HUES64 (cell line): Measurements from ENCODE around the gene PPP4R2.

Source experiments
- H3K27ac ChIP-seq: 2 replicates; pipeline ENCODE4 v1.7.0; 2013; ENCODE audit warnings: low read depth, low read length, inconsistent platforms
- H3K27me3 ChIP-seq: 2 replicates; pipeline ENCODE4 v1.6.1; 2013; ENCODE audit warnings: mild to moderate bottlenecking, low read length; ENCODE audit not compliant: insufficient read depth
- H3K36me3 ChIP-seq: 2 replicates; pipeline ENCODE4 v1.6.1; 2013; ENCODE audit warnings: mild to moderate bottlenecking, low read length; ENCODE audit not compliant: insufficient read depth
- H3K4me1 ChIP-seq: 2 replicates; pipeline ENCODE4 v1.6.1; 2013; ENCODE audit warnings: mild to moderate bottlenecking, low read length, moderate library complexity; ENCODE audit not compliant: insufficient read depth
- H3K4me3 ChIP-seq: 2 replicates; pipeline ENCODE4 v1.5.1; 2013; ENCODE audit warnings: mild to moderate bottlenecking, low read length, moderate library complexity
- H3K9ac ChIP-seq: 2 replicates; pipeline ENCODE4 v1.6.1; 2013; ENCODE audit warnings: mild to moderate bottlenecking, low read depth, low read length
- H3K9me3 ChIP-seq: 2 replicates; pipeline ENCODE4 v1.6.1; 2013; ENCODE audit warnings: low read depth, low read length; ENCODE audit not compliant: insufficient read depth
- WGBS: fragments of 150-250, 120-280 bp; methylation state at CpG from one replicate; pipeline ENCODE4 v1.1.7; 2013; ENCODE audit warnings: missing lambda C conversion rate; 5-methylcytosine and 5-hydroxymethylcytosine counted together

The PPP4R2 gene

DNA sequence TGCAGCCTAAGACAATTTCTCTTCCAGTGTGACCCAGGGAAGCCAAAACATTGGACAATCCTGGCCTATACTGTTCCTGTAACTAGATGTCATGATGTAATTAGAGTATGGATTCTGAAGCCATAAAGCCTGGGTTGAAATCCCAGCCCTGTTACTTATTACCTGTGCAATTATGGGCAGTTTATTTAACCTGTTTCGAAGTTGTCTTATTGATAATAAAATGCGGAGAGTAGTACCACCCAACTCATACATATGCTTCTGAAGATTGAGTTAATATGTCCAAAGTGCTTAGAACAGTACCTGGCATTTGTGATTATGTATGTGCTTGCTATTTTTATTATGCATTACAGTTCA lies 30.1 kb downstream of the PPP4R2 start:
- no CpG with 5 or more reads among the region's 2 CpGs for WGBS

DNA sequence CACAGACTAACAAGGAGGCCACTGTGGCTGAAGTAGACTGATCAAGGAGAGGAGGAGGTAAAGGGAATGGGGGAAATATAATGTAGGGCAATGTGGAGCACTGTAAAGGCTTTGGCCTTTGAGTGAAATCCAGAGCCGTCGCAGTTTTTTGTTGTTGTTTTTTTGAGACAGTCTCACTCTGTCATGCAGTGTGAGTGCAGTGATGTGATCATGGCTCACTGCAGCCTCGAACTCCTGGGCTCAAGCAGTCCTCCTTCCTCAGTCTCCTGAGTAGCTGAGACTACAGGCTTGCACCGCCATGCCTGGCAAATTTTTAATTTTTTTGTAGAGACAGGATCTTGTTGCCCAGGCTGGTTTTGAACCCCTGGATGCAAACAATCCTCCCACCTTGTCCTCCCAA lies 32.2 kb downstream of the PPP4R2 start:
- Histone ChIP-seq H3K9ac (no peak overlapping the region), H3K9me3 (no peaks in the 10 kb centered on the region), H3K27ac (no peak overlapping the region), H3K27me3 (no peaks in the 10 kb centered on the region), H3K4me3 (no peak overlapping the region), H3K4me1 (peaks cover 19% of the 10 kb centered on the region), H3K36me3 (no peaks in the 10 kb centered on the region)
- 84% methylated on average over 4 of the region's 4 CpGs for WGBS

More for the DNA sequence above, 30.1 kb downstream of the PPP4R2 start:
- Histone ChIP-seq H3K27me3 (no peaks in the 10 kb centered on the region), H3K4me1 (peaks cover 38% of the 10 kb centered on the region), H3K36me3 (no peaks in the 10 kb centered on the region), H3K9me3 (no peaks in the 10 kb centered on the region), H3K27ac (no peak overlapping the region), H3K9ac (no peak overlapping the region), H3K4me3 (no peak overlapping the region)

DNA sequence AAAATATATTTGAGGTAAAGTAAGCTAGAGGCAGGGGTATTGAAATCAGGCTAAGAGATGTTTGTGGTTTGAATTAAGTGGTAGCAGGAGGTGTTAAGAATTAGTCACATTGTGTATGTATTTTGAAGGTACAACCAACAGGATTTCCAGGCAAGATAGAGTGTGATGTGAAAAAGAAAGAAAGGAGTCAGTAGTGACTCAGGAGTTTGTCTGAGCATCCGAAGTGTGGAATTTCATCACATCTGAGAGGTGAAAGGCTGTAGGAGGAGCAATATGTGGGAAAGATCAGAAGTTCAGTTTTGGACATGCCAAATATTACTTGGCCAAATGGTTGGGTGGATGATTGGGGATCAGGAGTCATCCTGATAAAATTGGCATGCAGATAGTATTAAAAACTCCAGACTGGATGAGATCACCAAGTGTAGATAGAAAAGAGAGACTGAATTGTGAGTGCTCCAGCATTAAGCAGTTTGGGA lies 32.7 kb downstream of the PPP4R2 start:
- Histone ChIP-seq H3K9ac (no peak overlapping the region), H3K36me3 (no peaks in the 10 kb centered on the region), H3K4me1 (peaks cover 14% of the 10 kb centered on the region), H3K4me3 (no peak overlapping the region), H3K27me3 (no peaks in the 10 kb centered on the region), H3K27ac (no peak overlapping the region), H3K9me3 (no peaks in the 10 kb centered on the region)
- WGBS = 86% methylated on average over 1 of the region's 1 CpG

GRCh38 chr3:73030073-73030597 lies 33.5 kb downstream of the PPP4R2 start:
- no peak overlapping the region for H3K9ac ChIP-seq
- H3K9me3 ChIP-seq = no peaks in the 10 kb centered on the region
- H3K4me3 ChIP-seq = no peak overlapping the region
- WGBS = 97% methylated on average over 1 of the region's 1 CpG
- peaks cover 6% of the 10 kb centered on the region; the same call in 1 of the 2 replicates for H3K4me1 ChIP-seq
- H3K27me3 ChIP-seq = no peaks in the 10 kb centered on the region
- no peaks in the 10 kb centered on the region for H3K36me3 ChIP-seq
- no peak overlapping the region for H3K27ac ChIP-seq

DNA sequence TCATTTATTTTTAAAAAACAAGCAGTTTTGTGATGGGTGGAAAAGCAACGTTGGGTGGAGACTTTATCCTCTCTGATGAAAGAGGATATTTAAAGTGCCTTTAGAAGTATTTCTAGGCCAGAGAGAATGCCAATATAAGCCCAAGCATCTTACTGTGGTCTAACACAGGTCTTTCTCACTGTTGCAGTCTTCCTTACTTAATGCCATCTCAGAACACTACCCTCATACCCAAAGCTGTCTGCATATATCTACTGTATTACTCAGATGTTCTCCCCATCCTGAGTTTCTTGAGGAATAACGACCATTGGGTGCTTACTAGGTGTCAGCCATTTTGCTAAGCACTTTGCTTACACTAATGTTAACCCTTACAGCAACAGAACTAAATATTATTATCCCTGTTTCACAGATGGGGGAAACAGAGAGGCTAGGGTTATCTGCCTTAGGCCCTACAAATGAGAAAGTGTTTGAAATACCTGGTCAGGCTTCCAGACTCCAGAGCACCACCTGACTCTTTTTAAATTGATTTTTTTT lies 35.0 kb downstream of the PPP4R2 start:
- no peak overlapping the region for H3K4me3 ChIP-seq
- H3K36me3 ChIP-seq = no peaks in the 10 kb centered on the region
- peaks cover 10% of the 10 kb centered on the region for H3K4me1 ChIP-seq
- H3K9me3 ChIP-seq = no peaks in the 10 kb centered on the region
- no peak overlapping the region for H3K27ac ChIP-seq
- no peak overlapping the region for H3K9ac ChIP-seq
- WGBS = 67% methylated on average over 2 of the region's 2 CpGs
- H3K27me3 ChIP-seq = no peaks in the 10 kb centered on the region

- Histone ChIP-seq H3K4me1 (peaks cover 36% of the 10 kb centered on the region), H3K9me3 (no peaks in the 10 kb centered on the region), H3K27me3 (no peaks in the 10 kb centered on the region), H3K36me3 (no peaks in the 10 kb centered on the region), H3K4me3 (no peak overlapping the region), H3K27ac (peak overlapping the region; percentile 32), H3K9ac (no peak overlapping the region)
- WGBS = no CpG with 5 or more reads among the region's 3 CpGs
These were observed 40.3 kb downstream of the PPP4R2 start for GRCh38 chr3:73036694-73037591.

GRCh38 chr3:73041537-73041936 lies 44.9 kb downstream of the PPP4R2 start:
- Histone ChIP-seq H3K27ac (no peak overlapping the region), H3K4me1 (peaks cover 66% of the 10 kb centered on the region)
- WGBS = 77% methylated on average over 3 of the region's 3 CpGs

GRCh38 chr3:73043414-73043813 lies 46.8 kb downstream of the PPP4R2 start:
- Histone ChIP-seq H3K9ac (no peak overlapping the region), H3K9me3 (no peaks in the 10 kb centered on the region), H3K27me3 (no peaks in the 10 kb centered on the region), H3K27ac (no peak overlapping the region), H3K4me3 (no peak overlapping the region), H3K36me3 (peaks cover 10% of the 10 kb centered on the region), H3K4me1 (peaks cover 53% of the 10 kb centered on the region)
- no CpG with 5 or more reads among the region's 1 CpG for WGBS

More at GRCh38 chr3:73041537-73041936, 44.9 kb downstream of the PPP4R2 start:
- Histone ChIP-seq H3K4me3 (no peak overlapping the region), H3K9ac (no peak overlapping the region), H3K9me3 (no peaks in the 10 kb centered on the region), H3K27me3 (no peaks in the 10 kb centered on the region), H3K36me3 (no peaks in the 10 kb centered on the region)

- peaks cover 23% of the 10 kb centered on the region for H3K36me3 ChIP-seq
- H3K9ac ChIP-seq = no peak overlapping the region
- H3K27me3 ChIP-seq = no peaks in the 10 kb centered on the region
- 87% methylated on average over 6 of the region's 6 CpGs for WGBS
- no peak overlapping the region for H3K27ac ChIP-seq
- no peaks in the 10 kb centered on the region for H3K9me3 ChIP-seq
- no peak overlapping the region for H3K4me3 ChIP-seq
- peaks cover 53% of the 10 kb centered on the region for H3K4me1 ChIP-seq
These were observed 48.8 kb downstream of the PPP4R2 start for GRCh38 chr3:73045391-73045790.

GRCh38 chr3:73046195-73046594 lies 49.6 kb downstream of the PPP4R2 start:
- no peak overlapping the region for H3K9ac ChIP-seq
- no peak overlapping the region for H3K4me3 ChIP-seq
- no peaks in the 10 kb centered on the region for H3K27me3 ChIP-seq
- H3K36me3 ChIP-seq = peaks cover 23% of the 10 kb centered on the region
- WGBS = 67% methylated on average over 1 of the region's 2 CpGs
- peak overlapping the region; percentile 47; the same call in 1 of the 2 replicates for H3K27ac ChIP-seq
- H3K9me3 ChIP-seq = no peaks in the 10 kb centered on the region
- peaks cover 47% of the 10 kb centered on the region for H3K4me1 ChIP-seq

- whole genome bisulfite sequencing = 97% methylated on average over 7 of the region's 10 CpGs
- Histone ChIP-seq H3K9me3 (no peaks in the 10 kb centered on the region), H3K27me3 (no peaks in the 10 kb centered on the region), H3K27ac (no peak overlapping the region), H3K36me3 (peaks cover 28% of the 10 kb centered on the region), H3K4me3 (no peak overlapping the region), H3K9ac (no peak overlapping the region), H3K4me1 (peaks cover 22% of the 10 kb centered on the region)
These were observed 52.7 kb downstream of the PPP4R2 start for GRCh38 chr3:73049319-73049718.
